Measurements from ENCODE around the gene CNIH2. TPM values are rescaled to one million over a fixed set of nuclear protein-coding genes. Genes with fewer than 3 reads are reported as not detected.

Gene CNIH2
- total and polyA plus RNA-seq, 9 of the 15 experiments (the other 6 are each of a cell fraction or from before 2014, with no cell fraction given) = 0.26 to 0.89 (median 0.40) TPM; not detected in 4

GRCh38 chr11:66263231-66263630 lies 14.7 kb upstream of the CNIH2 start:
- Histone ChIP-seq H3K79me2 (ENCODE audit: control insufficient read depth, insufficient read depth, low read length) (peaks cover 12% of the 10 kb centered on the region), H3K9me1 (ENCODE audit: control insufficient read depth, insufficient read depth, low read length) (no peaks in the 10 kb centered on the region), H3K27ac (ENCODE audit: extremely low read depth, low read depth, low read length) (no peak overlapping the region), H3K4me3 (no peak overlapping the region), H3K36me3 (ENCODE audit: control insufficient read depth, insufficient read depth, low read length) (peaks cover 73% of the 10 kb centered on the region), H3K27me3 (ENCODE audit: control insufficient read depth in 2 of 2, insufficient read depth in 2 of 2, low read length in 2 of 2) (no peaks in the 10 kb centered on the region), H2AFZ (ENCODE audit: low read depth, low read length) (no peak overlapping the region), H3K4me1 (replicated peaks in 1 of 2; ENCODE audit: control insufficient read depth in 2 of 2, insufficient read depth in 2 of 2, low read length in 2 of 2) (peaks cover 2 to 40% of the 10 kb centered on the region in 2 experiments; a peak in 4 of 5 replicates), H3K9me3 (replicated peaks; ENCODE audit: control insufficient read depth, insufficient read depth, low read depth, low read length) (no peaks in the 10 kb centered on the region), H3K4me2 (ENCODE audit: insufficient read depth, low read length) (no peak overlapping the region), H3K9ac (ENCODE audit: insufficient read depth in 1 of 2, low read depth in 2 of 2, low read length in 2 of 2) (no peak overlapping the region; a peak in 1 of 4 replicates), H4K20me1 (replicated peaks; ENCODE audit: control insufficient read depth, insufficient read depth, low read length) (no peaks in the 10 kb centered on the region; the same call in 1 of the 2 replicates)
- ATAC-seq (no peak), DNase-seq (ENCODE audit: extremely low read depth in 1 of 4, low spot score in 3 of 4) (no peak), FAIRE-seq (no peak)
- ChIA-PET CTCF (ENCODE audit: low intra/inter-chr PET ratio) (no interaction called here), POLR2A (interaction anchor here (0.6 to 1.7 kb wide), 3 partner anchors 8 to 158 kb away, joined by 3 to 4 read pairs (median 3); partner anchors contain the start of gene YIF1A)
- TF ChIP-seq SRSF9 (IDR thresholded peaks at IDR 0.05; ENCODE audit: borderline replicate concordance, low read depth, low read length) = no peak
- TF ChIP-seq HDAC2 (IDR thresholded peaks at IDR 0.05) = no peak
- no peak for TF ChIP-seq TEAD4 (IDR thresholded peaks at IDR 0.05; ENCODE audit: low read length)
- no peak for TF ChIP-seq TEAD4 (CRISPR knock-in tag; IDR thresholded peaks at IDR 0.05; ENCODE audit: borderline replicate concordance)
- TF ChIP-seq CBX5 (IDR thresholded peaks at IDR 0.05; ENCODE audit: borderline replicate concordance, low read depth) = no peak
- TF ChIP-seq RAD21 (CRISPR knock-in tag; conservative IDR thresholded peaks at IDR 0.05 in 1 of 2, IDR thresholded peaks at IDR 0.05 in 1 of 2) = no peak
- intact Hi-C loops (cut with micrococcal nuclease) (no loop called here), in situ Hi-C loops (cut with MboI) (no loop called here)
- WGBS (ENCODE audit: insufficient coverage, low coverage, missing lambda C conversion rate) = 91% methylated on average over 4 of the region's 4 CpGs
- BruUV-seq (replicated peaks) = no TSS peak

GRCh38 chr11:66263785-66264184 lies 14.2 kb upstream of the CNIH2 start:
- intact Hi-C loops (cut with micrococcal nuclease) = no loop called here
- CTCF ChIA-PET (ENCODE audit: low intra/inter-chr PET ratio) = no interaction called here
- no peak overlapping the region for H3K4me2 ChIP-seq (ENCODE audit: insufficient read depth, low read length)
- no peaks in the 10 kb centered on the region for H3K27me3 ChIP-seq (ENCODE audit: control insufficient read depth in 2 of 2, insufficient read depth in 2 of 2, low read length in 2 of 2)
- TF ChIP-seq RBM15 (IDR thresholded peaks at IDR 0.05; ENCODE audit: insufficient read depth, low read length) = no peak
- peak; percentile 53 for TF ChIP-seq POLR2G (IDR thresholded peaks at IDR 0.05; ENCODE audit: low read depth, low read length)
- no peak for TF ChIP-seq RBM34 (IDR thresholded peaks at IDR 0.05; ENCODE audit: borderline replicate concordance, insufficient read depth, low read length)
- no peak for TF ChIP-seq ASH1L (IDR thresholded peaks at IDR 0.05; ENCODE audit: borderline replicate concordance, low read depth, partially characterized antibody)
- ATAC-seq = no peak
- peaks cover 73% of the 10 kb centered on the region for H3K36me3 ChIP-seq (ENCODE audit: control insufficient read depth, insufficient read depth, low read length)
- H3K27ac ChIP-seq (ENCODE audit: extremely low read depth, low read depth, low read length) = no peak overlapping the region
- H3K9ac ChIP-seq (ENCODE audit: insufficient read depth in 1 of 2, low read depth in 2 of 2, low read length in 2 of 2) = no peak overlapping the region; a peak in 1 of 4 replicates
- no peaks in the 10 kb centered on the region for H3K9me3 ChIP-seq (replicated peaks; ENCODE audit: control insufficient read depth, insufficient read depth, low read depth, low read length)
- H3K79me2 ChIP-seq (ENCODE audit: control insufficient read depth, insufficient read depth, low read length) = peaks cover 10% of the 10 kb centered on the region
- H3K4me1 ChIP-seq (replicated peaks in 1 of 2; ENCODE audit: control insufficient read depth in 2 of 2, insufficient read depth in 2 of 2, low read length in 2 of 2) = peaks cover 0 to 35% of the 10 kb centered on the region in 2 experiments; a peak in 4 of 5 replicates
- DNase-seq (ENCODE audit: extremely low read depth in 1 of 4, low spot score in 3 of 4) = no peak
- no peaks in the 10 kb centered on the region for H4K20me1 ChIP-seq (replicated peaks; ENCODE audit: control insufficient read depth, insufficient read depth, low read length)
- no peak for FAIRE-seq
- no TSS peak for BruUV-seq (replicated peaks)
- WGBS (ENCODE audit: insufficient coverage, low coverage, missing lambda C conversion rate) = 88% methylated on average over 7 of the region's 10 CpGs
- no peaks in the 10 kb centered on the region for H3K9me1 ChIP-seq (ENCODE audit: control insufficient read depth, insufficient read depth, low read length)
- in situ Hi-C loops (cut with MboI) = no loop called here
- POLR2A ChIA-PET = interaction anchor here (0.7 kb wide), 1 partner anchor 7 kb away, joined by 3 read pairs; no protein-coding TSS in a partner anchor
- no peak overlapping the region for H3K4me3 ChIP-seq
- no peak overlapping the region for H2AFZ ChIP-seq (ENCODE audit: low read depth, low read length)

Data from K562 (cell line).